Mesendoderm (in vitro differentiated cells): ENCODE measurements around the gene DHRS9.

ENCODE experiments used
- DNase-seq: peaks from one replicate; pipeline ENCODE4 v3.0.0; 2013
- H2AK5ac ChIP-seq: 2 replicates; pipeline ENCODE4 v1.6.1; 2013; ENCODE audit warnings: low read length, inconsistent platforms
- H2BK120ac ChIP-seq: 2 replicates; pipeline ENCODE4 v1.6.1; 2013; ENCODE audit warnings: low read depth, mild to moderate bottlenecking, low read length, moderate library complexity, mixed read lengths
- H2BK15ac ChIP-seq: replicated peaks from 2 replicates; pipeline ENCODE4 v1.6.1; 2013; ENCODE audit warnings: low read depth, mild to moderate bottlenecking, moderate library complexity
- H2BK5ac ChIP-seq: 2 replicates; pipeline ENCODE4 v1.6.1; 2013; ENCODE audit warnings: low read length, inconsistent platforms
- H3K18ac ChIP-seq: 2 replicates; pipeline ENCODE4 v1.6.1; 2013; ENCODE audit warnings: mild to moderate bottlenecking, low read length, mixed read lengths
- H3K23ac ChIP-seq: one replicate; pipeline ENCODE4 v1.6.1; 2013; ENCODE audit warnings: low read length
- H3K27ac ChIP-seq: 2 replicates; pipeline ENCODE4 v1.5.1; 2013; ENCODE audit warnings: low read depth, mild to moderate bottlenecking, inconsistent platforms, low read length, moderate library complexity
- H3K27me3 ChIP-seq: 2 replicates; pipeline ENCODE4 v1.6.1; 2013; ENCODE audit warnings: low read length, control low read depth, mild to moderate bottlenecking, inconsistent platforms; ENCODE audit not compliant: insufficient read depth, poor library complexity
- H3K36me3 ChIP-seq: 2 replicates; pipeline ENCODE4 v1.6.1; 2013; ENCODE audit warnings: low read length, inconsistent platforms; ENCODE audit not compliant: control insufficient read depth, insufficient read depth
- H3K4ac ChIP-seq: one replicate; pipeline ENCODE4 v1.6.1; 2013; ENCODE audit warnings: low read depth, mild to moderate bottlenecking, low read length, moderate library complexity
- H3K4me1 ChIP-seq: 2 replicates; pipeline ENCODE4 v1.6.1; 2013; ENCODE audit warnings: low read depth, low read length, inconsistent platforms; ENCODE audit not compliant: control insufficient read depth
- H3K4me2 ChIP-seq: 2 replicates; pipeline ENCODE4 v1.6.1; 2013; ENCODE audit warnings: low read length
- H3K4me3 ChIP-seq: 2 replicates; pipeline ENCODE4 v1.5.1; 2013; ENCODE audit warnings: mild to moderate bottlenecking, low read length
- H3K56ac ChIP-seq: one replicate; pipeline ENCODE4 v1.6.1; 2013; ENCODE audit warnings: low read length
- H3K79me1 ChIP-seq: 2 replicates; pipeline ENCODE4 v1.6.1; 2013; ENCODE audit warnings: low read length, inconsistent platforms
- H3K79me2 ChIP-seq: 2 replicates; pipeline ENCODE4 v1.6.1; 2013; ENCODE audit warnings: mild to moderate bottlenecking, low read length; ENCODE audit not compliant: control insufficient read depth, insufficient read depth
- H3K9ac ChIP-seq: 2 replicates; pipeline ENCODE4 v1.6.1; 2013; ENCODE audit warnings: low read length, inconsistent platforms
- H4K5ac ChIP-seq: one replicate; pipeline ENCODE4 v1.6.1; 2013; ENCODE audit warnings: low read length
- H4K8ac ChIP-seq: one replicate; pipeline ENCODE4 v1.6.1; 2013; ENCODE audit warnings: low read depth, mild to moderate bottlenecking, control low read depth, low read length, moderate library complexity
- WGBS: extraction: QIAGEN DNeasy Blood & Tissue Kit; methylation state at CpG from one replicate; pipeline ENCODE4 v1.1.7; 2013; ENCODE audit warnings: low lambda C conversion rate, missing lambda C conversion rate; ENCODE audit not compliant: insufficient coverage; ENCODE audit errors: extremely low coverage; 5-methylcytosine and 5-hydroxymethylcytosine counted together

The DHRS9 gene

GRCh38 chr2:169066897-169067296 is 2.5 kb upstream of the DHRS9 start:
- Histone ChIP-seq H3K4me2 (no peak overlapping the region), H3K27ac (no peak overlapping the region), H2BK15ac (no peak overlapping the region), H3K36me3 (no peaks in the 10 kb centered on the region), H2BK5ac (no peak overlapping the region), H3K56ac (no peak overlapping the region), H3K4me1 (no peaks in the 10 kb centered on the region), H3K4ac (no peak overlapping the region), H3K23ac (no peak overlapping the region), H2AK5ac (no peak overlapping the region), H3K27me3 (no peaks in the 10 kb centered on the region), H3K4me3 (no peak overlapping the region), H3K79me1 (no peaks in the 10 kb centered on the region), H3K9ac (no peak overlapping the region), H4K8ac (no peak overlapping the region), H3K79me2 (no peaks in the 10 kb centered on the region), H2BK120ac (no peak overlapping the region), H3K18ac (no peak overlapping the region), H4K5ac (no peak overlapping the region)
- WGBS = no CpG with 5 or more reads among the region's 1 CpG
- no peak for DNase-seq

- H3K56ac ChIP-seq = no peak overlapping the region
- H2AK5ac ChIP-seq = no peak overlapping the region
- no peak overlapping the region for H3K18ac ChIP-seq
- H3K27ac ChIP-seq = no peak overlapping the region
- no peak overlapping the region for H3K4me2 ChIP-seq
- no peak overlapping the region for H4K8ac ChIP-seq
- H3K23ac ChIP-seq = no peak overlapping the region
- no peak overlapping the region for H3K4ac ChIP-seq
- no peaks in the 10 kb centered on the region for H3K79me2 ChIP-seq
- no peak overlapping the region for H2BK120ac ChIP-seq
- no peak for DNase-seq
- H3K4me3 ChIP-seq = no peak overlapping the region
- no peaks in the 10 kb centered on the region for H3K4me1 ChIP-seq
- no peaks in the 10 kb centered on the region for H3K79me1 ChIP-seq
- no CpG with 5 or more reads among the region's 2 CpGs for WGBS
- H3K36me3 ChIP-seq = no peaks in the 10 kb centered on the region
- H2BK5ac ChIP-seq = no peak overlapping the region
- no peak overlapping the region for H3K9ac ChIP-seq
- H3K27me3 ChIP-seq = no peaks in the 10 kb centered on the region
- no peak overlapping the region for H4K5ac ChIP-seq
- no peak overlapping the region for H2BK15ac ChIP-seq
These were observed 470 bp downstream of the DHRS9 start for GRCh38 chr2:169069833-169070232.

- H3K4me1 ChIP-seq = no peaks in the 10 kb centered on the region
- WGBS = no CpG with 5 or more reads among the region's 5 CpGs
- H3K4me3 ChIP-seq = no peak overlapping the region
These were observed 2.1 kb downstream of the DHRS9 start for GRCh38 chr2:169071455-169071854.

DNA sequence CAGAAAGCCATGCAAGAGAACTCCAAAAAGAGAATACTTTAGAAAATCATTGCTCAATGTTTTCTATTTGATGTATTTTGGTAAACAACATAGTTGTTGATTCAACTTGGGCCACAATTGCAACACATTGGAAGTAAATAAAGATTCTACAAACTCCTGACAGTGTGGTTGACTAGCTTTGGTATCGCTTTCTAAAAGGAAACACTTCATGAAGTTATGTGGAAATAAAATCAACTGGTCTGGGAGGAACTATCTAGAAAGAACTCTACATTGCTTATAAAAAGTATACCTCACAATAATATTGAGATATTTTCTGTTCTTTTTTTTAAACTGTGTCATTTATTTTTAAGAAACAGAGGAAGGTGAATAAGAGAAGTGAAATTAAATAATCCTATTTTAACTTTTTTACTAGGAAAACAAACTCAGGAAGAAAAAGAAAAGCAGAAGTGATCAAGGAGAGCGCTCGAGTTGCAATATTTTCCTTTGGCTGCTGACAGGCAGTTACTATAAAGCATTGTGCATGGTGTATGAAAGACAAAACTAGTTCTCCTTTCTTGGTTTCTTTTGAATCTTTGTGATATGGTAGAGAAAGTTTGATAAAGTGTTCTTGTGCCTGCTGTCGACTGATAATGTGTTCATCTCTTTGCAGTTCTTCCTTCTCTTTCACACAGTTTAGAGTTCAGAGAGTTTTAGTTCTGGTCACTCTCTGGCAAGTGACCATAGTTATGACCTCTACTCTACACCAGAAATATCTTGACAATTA is 3.0 kb downstream of the DHRS9 start:
- H2BK120ac ChIP-seq = no peak overlapping the region
- no peaks in the 10 kb centered on the region for H3K36me3 ChIP-seq
- H3K23ac ChIP-seq = no peak overlapping the region
- DNase-seq = no peak
- H3K56ac ChIP-seq = no peak overlapping the region
- H3K9ac ChIP-seq = no peak overlapping the region
- H2BK5ac ChIP-seq = no peak overlapping the region
- no peak overlapping the region for H3K4me2 ChIP-seq
- H3K79me2 ChIP-seq = no peaks in the 10 kb centered on the region
- no CpG with 5 or more reads among the region's 4 CpGs for WGBS
- H4K5ac ChIP-seq = no peak overlapping the region
- no peak overlapping the region for H3K4ac ChIP-seq
- no peak overlapping the region for H2AK5ac ChIP-seq
- H3K18ac ChIP-seq = no peak overlapping the region
- no peaks in the 10 kb centered on the region for H3K4me1 ChIP-seq
- no peak overlapping the region for H2BK15ac ChIP-seq
- no peaks in the 10 kb centered on the region for H3K27me3 ChIP-seq
- no peak overlapping the region for H3K27ac ChIP-seq
- H3K79me1 ChIP-seq = no peaks in the 10 kb centered on the region
- no peak overlapping the region for H4K8ac ChIP-seq
- no peak overlapping the region for H3K4me3 ChIP-seq

More at GRCh38 chr2:169071455-169071854, 2.1 kb downstream of the DHRS9 start:
- no peak for DNase-seq
- no peak overlapping the region for H3K23ac ChIP-seq
- H3K18ac ChIP-seq = no peak overlapping the region
- H4K8ac ChIP-seq = no peak overlapping the region
- H3K79me2 ChIP-seq = no peaks in the 10 kb centered on the region
- H2BK120ac ChIP-seq = no peak overlapping the region
- no peak overlapping the region for H3K56ac ChIP-seq
- H3K4me2 ChIP-seq = no peak overlapping the region
- no peak overlapping the region for H4K5ac ChIP-seq
- H3K36me3 ChIP-seq = no peaks in the 10 kb centered on the region
- H2AK5ac ChIP-seq = no peak overlapping the region
- no peaks in the 10 kb centered on the region for H3K27me3 ChIP-seq
- H3K79me1 ChIP-seq = no peaks in the 10 kb centered on the region
- no peak overlapping the region for H2BK5ac ChIP-seq
- no peak overlapping the region for H3K27ac ChIP-seq
- no peak overlapping the region for H3K9ac ChIP-seq
- no peak overlapping the region for H3K4ac ChIP-seq
- no peak overlapping the region for H2BK15ac ChIP-seq

DNA sequence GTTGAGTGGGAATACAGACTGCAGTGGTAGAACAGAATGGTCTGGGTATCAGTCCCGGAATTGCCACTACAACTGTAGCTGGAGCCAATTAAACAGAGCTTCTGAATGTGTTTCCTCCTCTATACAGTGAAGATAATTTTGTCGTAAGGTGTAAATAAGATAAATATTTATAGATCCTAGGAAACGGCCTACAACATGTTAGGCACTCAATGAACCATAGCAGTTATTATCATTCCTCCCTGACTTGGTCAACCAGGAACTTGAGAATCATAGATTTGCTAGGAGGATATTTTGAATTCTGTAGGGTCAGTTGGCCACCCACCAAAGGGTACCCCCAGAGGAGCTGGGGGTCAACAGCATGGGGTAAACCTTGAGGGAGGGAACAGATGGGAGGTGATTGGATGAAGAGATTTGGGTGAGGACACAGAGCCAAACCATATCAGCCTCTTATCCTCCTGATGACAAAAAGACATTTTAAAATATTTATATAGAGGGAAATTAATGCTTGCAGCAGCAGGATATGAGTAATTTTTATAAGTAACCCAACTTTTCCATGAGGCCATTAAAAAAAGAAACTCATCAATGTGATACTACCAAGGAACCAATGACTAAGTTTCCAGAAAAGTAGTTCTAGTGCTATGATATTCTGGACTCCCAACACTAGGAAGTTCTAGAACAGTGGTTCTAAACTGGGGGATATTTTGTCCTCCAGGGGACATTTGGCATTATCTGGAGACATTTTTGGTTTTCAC is 4.0 kb downstream of the DHRS9 start:
- H3K79me2 ChIP-seq = no peaks in the 10 kb centered on the region

More for the DNA sequence above, 4.0 kb downstream of the DHRS9 start:
- no peak for DNase-seq
- Histone ChIP-seq H2BK15ac (no peak overlapping the region), H2BK5ac (no peak overlapping the region), H3K9ac (no peak overlapping the region), H3K27ac (no peak overlapping the region), H2AK5ac (no peak overlapping the region), H2BK120ac (no peak overlapping the region), H3K18ac (no peak overlapping the region), H3K36me3 (no peaks in the 10 kb centered on the region), H3K56ac (no peak overlapping the region), H3K4me2 (no peak overlapping the region), H3K27me3 (no peaks in the 10 kb centered on the region), H3K4me3 (no peak overlapping the region), H3K79me1 (no peaks in the 10 kb centered on the region), H4K5ac (no peak overlapping the region), H3K4ac (no peak overlapping the region), H3K4me1 (no peaks in the 10 kb centered on the region), H4K8ac (no peak overlapping the region), H3K23ac (no peak overlapping the region)
- no CpG with 5 or more reads among the region's 3 CpGs for WGBS
